SIG-M5 treated with dmso at 0.1 percent for 504 hours (cell line): ENCODE data around the gene REXO1.
"Not testable (repeated sequence)": the region's sequence is repeated elsewhere in the genome, so short reads cannot be mapped to it uniquely, and the experiment has no call there.

Source experiments
- DNase-seq: peaks from one replicate; lab custom pipeline; 2025; ENCODE audit not compliant: unreplicated experiment; lab: John Stamatoyannopoulos, UW

Gene REXO1

DNA sequence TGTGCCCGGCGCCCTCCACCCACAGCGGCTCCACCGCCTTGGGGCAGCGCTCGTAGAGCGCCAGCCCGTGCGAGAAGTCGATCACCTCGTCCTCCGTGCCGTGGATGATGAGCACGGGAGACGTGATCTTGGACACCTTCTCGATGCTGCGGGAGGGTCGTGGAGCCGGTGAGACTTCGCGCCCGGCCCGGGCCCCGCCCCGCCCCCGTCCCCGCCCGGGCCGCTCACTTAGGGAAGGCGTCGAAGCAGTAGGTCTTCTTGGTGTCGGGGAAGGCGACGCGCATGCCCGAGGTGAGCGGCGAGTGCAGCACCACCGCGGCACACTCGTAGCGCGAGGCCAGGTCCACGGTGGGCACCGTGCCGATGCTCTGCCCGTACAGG, 29.0 kb upstream of the REXO1 start:
- not testable (repeated sequence) for DNase-seq

GRCh38 chr19:1876496-1877279, 28.4 kb upstream of the REXO1 start:
- not testable (repeated sequence) for DNase-seq

DNA sequence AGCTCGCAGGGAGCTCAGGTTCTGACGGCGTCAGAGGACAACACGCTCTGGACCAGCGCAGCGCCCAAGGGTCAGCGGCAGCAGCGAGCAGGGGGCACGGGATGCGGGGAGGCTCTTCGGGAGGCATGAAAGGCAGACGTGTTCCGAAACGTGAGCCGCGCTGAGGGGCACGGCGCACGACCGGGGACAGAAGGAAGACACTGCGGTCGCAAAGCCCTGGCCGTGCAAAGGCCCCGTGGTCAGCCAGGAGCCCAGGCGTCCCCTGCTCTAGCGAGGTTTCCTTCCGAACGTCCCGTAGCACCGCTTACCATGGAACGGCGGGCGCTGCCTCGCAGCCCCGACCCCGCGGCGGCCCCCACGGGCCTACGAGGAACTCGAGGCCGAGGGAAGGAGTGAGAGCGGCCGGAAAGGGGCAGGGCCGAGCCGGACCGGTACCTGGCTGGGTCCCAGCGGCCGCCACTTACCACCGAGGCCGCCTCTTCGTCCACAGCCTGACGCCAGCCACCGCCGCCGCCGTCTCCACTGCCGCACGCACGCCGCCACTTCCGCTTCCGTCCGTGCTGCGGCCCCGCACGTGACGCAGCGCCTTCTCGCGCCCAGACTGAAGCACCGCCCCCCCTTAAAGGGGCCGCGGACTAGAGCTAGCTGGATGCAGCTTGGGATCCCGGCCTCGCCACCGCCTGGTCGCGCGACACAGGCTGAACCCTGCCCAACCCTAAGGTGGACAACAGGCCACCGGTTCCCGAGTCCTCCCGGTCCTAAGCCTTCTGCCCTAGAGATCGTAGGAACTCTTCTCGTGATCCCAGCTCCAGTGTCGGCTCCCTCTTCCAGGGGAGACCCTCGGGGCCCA, 27.6 kb upstream of the REXO1 start:
- peak; percentile 86 for DNase-seq

DNA sequence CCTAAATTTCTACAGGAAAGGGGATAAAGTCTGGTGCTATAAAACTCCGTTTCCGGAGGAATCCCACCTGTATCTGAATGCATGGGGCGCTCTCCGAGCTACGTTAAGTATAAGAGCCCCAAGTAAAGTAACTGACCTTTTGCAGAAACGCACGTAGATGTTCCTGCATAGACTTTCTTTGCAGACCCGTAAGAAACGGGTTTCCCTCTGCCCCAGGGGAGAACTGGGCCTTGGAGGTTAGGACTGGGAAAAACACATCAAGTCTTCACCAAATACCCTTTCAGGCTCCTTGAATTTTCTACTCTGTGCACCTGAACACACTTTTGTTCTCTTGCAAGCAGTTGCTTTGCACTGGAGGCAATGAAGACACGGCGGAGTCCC, 27.0 kb upstream of the REXO1 start:
- not testable (repeated sequence) for DNase-seq

GRCh38 chr19:1874554-1875185, 26.4 kb upstream of the REXO1 start:
- DNase-seq = no peak

GRCh38 chr19:1873524-1874473, 25.5 kb upstream of the REXO1 start:
- DNase-seq = no peak

DNA sequence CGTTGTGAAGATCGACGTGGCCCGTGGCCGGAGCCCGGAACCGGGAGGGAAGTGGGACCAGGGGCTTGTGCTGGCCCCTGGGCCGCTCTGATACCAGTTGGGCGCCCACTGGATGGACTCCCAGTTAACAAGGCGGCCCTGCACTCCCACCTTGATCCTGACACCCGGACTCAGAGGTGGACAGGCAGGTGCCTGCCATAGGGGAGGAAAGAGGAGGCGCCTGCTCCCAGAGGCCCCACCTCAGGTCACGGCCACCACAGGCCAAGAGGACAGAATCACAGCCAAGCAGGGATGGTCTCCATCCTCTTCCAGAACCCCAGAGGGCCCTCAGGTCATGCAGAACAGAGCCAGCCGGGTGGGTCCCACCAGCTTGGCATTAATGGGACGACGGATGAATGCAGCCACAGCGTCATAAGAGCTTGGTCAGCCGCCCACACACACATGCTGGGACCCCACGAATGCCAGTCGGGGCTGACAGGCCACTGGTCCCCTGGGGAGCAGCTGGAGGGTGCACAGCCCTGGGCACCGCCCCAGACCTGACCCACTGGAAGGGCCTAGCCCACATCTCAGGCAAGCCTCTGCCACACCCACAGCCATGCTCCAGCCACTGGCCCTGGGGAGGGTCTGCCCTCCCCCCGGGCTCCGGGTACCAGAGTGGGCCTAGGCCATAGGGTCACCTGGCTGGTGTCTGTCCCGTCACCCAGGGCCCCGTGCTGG, 24.7 kb upstream of the REXO1 start:
- no peak for DNase-seq

DNA sequence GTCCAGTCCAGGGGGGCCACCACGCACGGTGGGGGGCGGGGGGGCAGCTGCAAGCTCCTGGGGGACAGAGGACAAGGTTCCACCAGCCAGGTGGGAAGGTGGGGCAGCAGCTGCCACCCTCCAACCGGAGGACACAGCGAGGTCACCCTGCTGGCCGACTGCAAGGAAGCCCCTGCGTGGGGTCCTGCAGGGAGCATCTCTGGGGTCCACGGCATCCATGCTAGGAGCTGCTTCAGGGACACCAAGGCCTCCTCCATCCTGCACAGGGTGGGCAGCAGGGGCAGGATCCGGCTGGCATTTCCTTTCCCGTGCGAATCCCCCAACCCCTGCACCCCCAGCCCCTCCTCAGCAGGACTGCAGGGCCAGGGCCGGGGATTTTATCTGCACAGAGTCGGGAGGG, 23.3 kb upstream of the REXO1 start:
- no peak for DNase-seq

GRCh38 chr19:1871140-1871597, 22.9 kb upstream of the REXO1 start:
- no peak for DNase-seq

- DNase-seq = no peak
Measured at GRCh38 chr19:1868971-1869370, 20.7 kb upstream of the REXO1 start.

GRCh38 chr19:1867349-1867724, 19.1 kb upstream of the REXO1 start:
- no peak for DNase-seq

DNA sequence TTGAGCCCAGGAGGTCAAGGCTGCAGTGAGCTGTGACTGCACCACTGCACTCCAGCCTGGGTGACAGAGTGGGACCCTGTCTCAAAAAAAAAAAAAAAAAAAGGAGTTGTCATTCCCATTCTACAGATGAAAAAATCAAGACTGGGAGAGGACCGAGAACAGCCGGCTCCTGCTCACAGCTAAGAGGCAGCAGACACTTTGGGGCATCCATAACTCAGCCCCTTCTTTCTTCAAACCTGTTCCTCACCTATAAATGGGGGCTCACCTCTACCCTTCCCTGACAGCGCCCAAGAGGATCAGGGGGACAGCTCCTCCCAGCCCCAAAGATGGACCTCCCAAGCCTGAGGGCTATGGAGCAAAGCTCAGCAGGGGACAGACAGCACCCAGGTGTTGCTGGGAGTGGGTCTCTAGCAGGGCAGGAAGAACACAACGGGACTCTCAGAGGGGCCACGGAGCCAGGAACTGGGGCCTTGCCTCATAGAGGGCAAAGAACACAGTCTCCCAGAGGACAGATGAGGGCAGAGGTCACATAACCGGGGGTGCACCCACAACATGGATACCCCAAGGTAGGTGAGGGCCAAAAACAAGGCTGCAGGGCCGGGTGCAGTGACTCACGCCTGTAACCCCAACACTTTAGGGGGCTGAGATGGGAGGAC, 18.5 kb upstream of the REXO1 start:
- DNase-seq = no peak

GRCh38 chr19:1865172-1866010, 17.1 kb upstream of the REXO1 start:
- DNase-seq = no peak

- DNase-seq = no peak
Measured at GRCh38 chr19:1864480-1865171, 16.3 kb upstream of the REXO1 start.

DNA sequence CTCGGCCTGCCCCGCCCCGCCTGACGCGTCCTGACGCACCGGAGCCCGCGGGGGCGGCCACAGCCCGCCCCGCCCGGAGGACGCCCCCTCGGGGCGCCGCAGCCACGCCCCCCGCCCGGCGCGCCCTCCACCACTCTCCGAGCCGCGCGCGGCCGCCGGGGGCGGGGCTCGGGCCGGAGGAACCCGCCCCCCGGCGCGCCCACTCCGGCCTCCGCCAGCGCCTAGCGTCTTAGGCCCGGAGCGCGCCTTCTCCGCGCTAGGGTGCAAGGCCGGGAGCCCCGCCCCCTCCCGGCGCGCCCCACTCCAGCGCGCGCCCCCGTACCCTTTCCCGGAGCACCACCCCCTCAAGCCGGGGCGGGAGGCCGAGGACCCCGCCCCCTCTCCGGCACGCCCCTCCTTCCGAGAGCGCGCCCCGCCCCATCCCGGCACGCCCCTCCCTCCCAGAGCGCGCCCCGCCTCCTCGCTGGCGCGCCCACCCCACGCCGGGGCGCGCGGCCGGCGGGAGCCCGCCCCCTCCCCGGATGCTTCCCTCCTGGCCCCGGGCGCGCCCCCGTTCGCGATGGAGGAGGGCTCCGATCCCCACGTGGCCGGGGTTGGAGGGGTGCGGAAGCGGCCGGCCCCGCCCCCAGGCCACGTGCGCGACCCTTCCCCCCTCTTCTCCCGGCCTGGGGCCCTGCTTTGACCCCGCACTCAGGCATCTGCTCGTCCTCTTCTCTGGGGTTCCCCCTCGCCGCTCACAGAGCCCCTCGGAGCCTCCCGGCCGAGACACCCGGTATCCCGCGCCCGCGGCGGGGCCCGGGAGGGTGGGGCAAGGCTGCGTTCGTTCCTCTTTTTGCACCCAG, 15.6 kb upstream of the REXO1 start:
- DNase-seq = peak; percentile 88

DNA sequence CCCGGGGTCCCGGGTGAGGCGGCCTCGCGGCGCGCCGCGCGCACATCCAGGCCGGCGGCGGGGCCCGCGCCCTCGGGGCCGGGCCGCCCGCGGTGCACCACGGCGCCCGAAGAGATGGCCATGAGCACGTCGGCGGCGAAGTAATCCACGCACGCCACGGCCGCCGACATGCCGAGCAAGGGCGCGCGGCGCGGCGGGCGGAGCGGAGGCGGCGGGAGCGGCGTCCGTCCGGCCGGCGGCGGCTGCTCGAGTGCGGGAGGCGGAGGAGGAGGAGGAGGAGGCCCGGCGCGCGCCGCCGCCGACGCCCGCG, 15.0 kb upstream of the REXO1 start, which contains the start of gene KLF16:
TSS of gene KLF16 (minus strand) at position 252 of the 310 bp plus-strand sequence. CDS start at position 170, 82 bp downstream.
- no peak for DNase-seq
